GM12874 (cell line): ENCODE data around the gene CADPS.

Experiments used
- CTCF ChIP-seq: IDR thresholded peaks from 2 replicates; pipeline ENCODE4 v1.5.1; 2011; ENCODE audit warnings: low read depth, mild to moderate bottlenecking, control low read depth, low read length, moderate library complexity; ENCODE audit not compliant: insufficient read depth

CADPS gene

GRCh38 chr3:62542185-62542584, 333.0 kb downstream of the CADPS start:
- TF ChIP-seq CTCF = no peak

- TF ChIP-seq CTCF = no peak
Measured at GRCh38 chr3:62539762-62540161, 335.5 kb downstream of the CADPS start.

GRCh38 chr3:62538691-62539356, 336.4 kb downstream of the CADPS start:
- TF ChIP-seq CTCF = no peak

- TF ChIP-seq CTCF = no peak
Measured at GRCh38 chr3:62534326-62534725, 340.9 kb downstream of the CADPS start.

- no peak for TF ChIP-seq CTCF
Measured at GRCh38 chr3:62532796-62533195, 342.4 kb downstream of the CADPS start.

- no peak for TF ChIP-seq CTCF
Measured at GRCh38 chr3:62531981-62532380, 343.2 kb downstream of the CADPS start.

- no peak for TF ChIP-seq CTCF
Measured at GRCh38 chr3:62531493-62531892, 343.7 kb downstream of the CADPS start.

GRCh38 chr3:62529230-62529629, 346.0 kb downstream of the CADPS start:
- TF ChIP-seq CTCF = no peak
